HG03521 (cell line): ENCODE measurements around the gene FSCN2.
"Not testable (repeated sequence)": the region's sequence is repeated elsewhere in the genome, so short reads cannot be mapped to it uniquely, and the experiment has no call there.

ENCODE experiments used
- ATAC-seq: cut with Tn5 transposase; IDR thresholded peaks from one replicate; pipeline ENCODE4 v1.9.1; 2021; ENCODE audit warnings: mild to moderate bottlenecking, moderate library complexity; ENCODE audit not compliant: unreplicated experiment

FSCN2 gene

GRCh38 chr17:81524039-81524864, 3.9 kb upstream of the FSCN2 start:
- no peak for ATAC-seq

GRCh38 chr17:81524865-81525159, 3.4 kb upstream of the FSCN2 start:
- no peak for ATAC-seq

- ATAC-seq: no peak
These were observed 1.3 kb upstream of the FSCN2 start for GRCh38 chr17:81526662-81527571.

DNA sequence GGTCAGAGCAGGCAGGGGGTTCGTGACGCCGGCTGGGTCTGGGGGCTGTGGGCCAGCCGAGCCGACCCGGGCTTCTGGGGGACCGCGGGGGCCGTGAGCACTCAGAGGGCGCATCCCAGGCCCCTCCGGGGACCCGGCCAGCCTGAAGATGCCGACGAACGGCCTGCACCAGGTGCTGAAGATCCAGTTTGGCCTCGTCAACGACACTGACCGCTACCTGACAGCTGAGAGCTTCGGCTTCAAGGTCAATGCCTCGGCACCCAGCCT, 140 bp downstream of the FSCN2 start:
- ATAC-seq: no peak

- ATAC-seq: no peak
These were observed 667 bp downstream of the FSCN2 start for GRCh38 chr17:81528651-81529436.

DNA sequence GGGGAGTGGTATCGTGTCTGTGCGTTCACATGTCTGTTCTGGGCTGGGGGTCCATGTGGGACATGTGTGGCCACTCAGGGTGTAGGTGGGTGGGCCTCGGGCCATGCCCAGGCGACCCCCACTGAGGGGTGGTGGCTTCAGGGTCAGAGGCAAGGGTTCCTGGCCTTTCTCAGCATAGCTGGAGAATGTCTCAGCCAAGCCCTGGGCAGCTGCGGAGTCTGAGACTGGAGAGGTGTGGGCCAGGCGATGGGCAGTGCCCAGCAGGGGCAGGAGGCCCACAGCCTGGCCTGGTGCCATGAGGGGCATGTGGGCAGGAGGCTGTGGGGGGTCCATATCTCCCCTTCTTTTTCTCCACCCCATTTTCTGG, 1.2 kb downstream of the FSCN2 start:
- no peak for ATAC-seq

DNA sequence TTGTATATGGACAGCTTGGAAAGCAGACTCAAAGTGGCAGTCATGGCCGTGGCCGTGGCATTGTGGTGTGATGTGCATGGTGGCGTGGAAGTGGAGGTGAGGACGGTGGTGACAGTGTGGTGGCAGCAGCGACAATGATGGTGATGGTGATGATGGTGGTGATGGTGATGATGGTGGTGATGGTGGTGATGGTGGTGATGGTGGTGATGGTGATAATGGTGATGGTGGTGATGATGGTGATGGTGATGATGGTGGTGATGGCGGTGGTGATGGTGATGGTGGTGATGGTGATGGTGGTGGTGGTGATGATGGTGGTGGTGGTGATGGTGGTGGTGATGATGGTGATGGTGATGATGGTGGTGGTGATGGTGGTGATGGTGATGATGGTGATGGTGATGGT, 2.8 kb downstream of the FSCN2 start:
- ATAC-seq: not testable (repeated sequence)

DNA sequence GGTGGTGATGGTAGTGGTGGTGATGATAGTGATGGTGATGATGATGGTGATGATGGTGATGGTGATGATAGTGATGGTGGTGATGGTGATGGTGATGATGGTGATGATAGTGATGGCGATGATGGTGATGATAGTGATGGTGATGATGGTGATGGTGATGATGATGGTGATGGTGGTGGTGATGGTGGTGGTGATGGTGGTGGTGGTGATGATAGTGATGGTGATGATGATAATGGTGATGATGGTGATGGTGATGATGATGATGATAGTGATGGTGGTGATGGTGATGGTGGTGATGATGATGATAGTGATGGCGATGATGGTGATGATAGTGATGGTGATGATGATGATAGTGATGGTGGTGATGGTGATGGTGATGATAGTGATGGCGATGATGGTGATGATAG, 3.8 kb downstream of the FSCN2 start:
- not testable (repeated sequence) for ATAC-seq

DNA sequence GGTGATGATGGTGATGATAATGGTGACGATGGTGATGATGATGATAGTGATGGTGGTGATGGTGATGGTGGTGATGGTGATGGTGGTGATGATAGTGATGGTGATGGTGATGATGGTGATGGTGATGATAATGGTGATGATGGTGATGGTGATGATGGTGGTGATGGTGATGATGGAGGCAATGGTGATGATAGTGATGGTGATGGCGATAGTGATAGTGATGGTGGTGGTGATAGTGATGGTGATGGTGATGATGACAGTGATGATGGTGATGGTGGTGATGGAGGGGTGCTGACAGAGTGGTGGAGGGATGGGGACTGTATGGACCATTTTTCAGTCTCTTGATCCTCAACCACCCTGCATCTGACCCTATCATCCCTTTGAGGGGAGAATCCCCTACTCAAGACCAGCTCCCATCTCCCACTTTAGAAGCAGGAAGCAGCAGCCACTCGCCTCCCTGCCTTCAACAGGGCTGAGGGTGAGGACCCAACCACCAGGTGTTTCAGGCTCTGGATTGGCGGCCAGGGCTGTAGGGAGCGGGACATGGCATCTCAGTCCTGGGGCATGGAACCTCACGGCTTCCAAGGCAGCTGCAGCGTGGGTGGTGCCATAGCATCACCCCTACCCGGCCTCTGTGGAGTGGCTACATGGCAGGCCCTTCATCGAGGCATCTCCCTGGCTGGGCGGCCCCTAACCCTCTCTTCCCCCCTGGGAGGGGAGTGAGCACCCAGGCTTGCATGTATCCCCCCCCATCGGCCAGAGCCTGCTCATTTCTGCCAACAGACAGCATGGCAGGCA, 4.5 kb downstream of the FSCN2 start:
- no peak for ATAC-seq

GRCh38 chr17:81533339-81534141, 5.4 kb downstream of the FSCN2 start:
- ATAC-seq: no peak

DNA sequence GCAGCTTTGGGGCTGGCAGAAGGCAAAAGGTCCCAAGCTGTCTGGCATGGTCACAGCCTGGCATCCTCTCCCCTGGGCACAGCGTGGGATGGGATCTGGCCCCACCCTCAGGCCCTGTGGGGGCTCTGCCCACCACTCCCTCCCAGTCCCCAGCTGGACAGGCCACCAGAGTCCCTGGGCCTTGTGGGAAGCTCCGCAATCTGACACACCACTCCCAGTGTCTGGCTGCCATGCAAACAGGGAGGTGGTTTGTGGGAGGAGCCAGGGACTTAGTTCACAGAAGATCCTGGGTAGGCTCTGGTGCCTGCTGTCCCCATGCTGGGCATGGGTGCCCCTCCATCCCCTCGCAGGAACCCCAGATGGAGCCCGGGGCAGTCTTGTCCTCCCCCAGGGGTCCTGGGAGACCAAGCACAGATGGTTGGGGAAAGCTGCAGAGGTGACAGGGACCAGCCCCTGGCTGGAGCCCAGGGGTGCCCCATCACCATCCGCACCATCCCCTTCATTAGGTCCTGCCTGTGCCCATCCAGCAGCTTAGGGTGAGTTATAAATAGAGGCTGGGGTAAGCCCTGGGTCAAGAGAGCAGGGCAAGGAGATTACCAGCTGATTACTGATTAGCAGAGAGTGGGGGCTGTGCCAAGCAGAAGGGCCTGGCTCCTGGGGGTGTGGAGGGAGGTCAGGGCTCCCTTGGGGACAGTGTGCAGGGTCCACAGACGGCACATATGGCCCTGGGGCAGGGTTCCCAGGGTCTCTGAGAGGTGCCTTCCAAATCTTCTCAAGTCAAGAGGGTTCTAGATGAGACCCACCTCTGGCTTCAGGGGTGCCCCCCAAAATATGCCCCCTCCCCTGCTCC, 6.2 kb downstream of the FSCN2 start:
- ATAC-seq: no peak

DNA sequence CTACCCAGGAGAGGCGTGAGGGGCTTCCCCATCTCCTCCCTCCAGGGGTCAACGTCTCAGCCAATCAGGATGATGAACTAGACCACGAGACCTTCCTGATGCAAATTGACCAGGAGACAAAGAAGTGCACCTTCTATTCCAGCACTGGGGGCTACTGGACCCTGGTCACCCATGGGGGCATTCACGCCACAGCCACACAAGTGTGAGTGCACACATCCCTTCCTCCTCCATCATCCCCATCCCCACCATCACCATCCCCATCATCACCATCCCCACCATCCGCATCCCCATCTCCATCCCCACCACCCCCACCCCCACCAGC, 6.8 kb downstream of the FSCN2 start:
- ATAC-seq: no peak

DNA sequence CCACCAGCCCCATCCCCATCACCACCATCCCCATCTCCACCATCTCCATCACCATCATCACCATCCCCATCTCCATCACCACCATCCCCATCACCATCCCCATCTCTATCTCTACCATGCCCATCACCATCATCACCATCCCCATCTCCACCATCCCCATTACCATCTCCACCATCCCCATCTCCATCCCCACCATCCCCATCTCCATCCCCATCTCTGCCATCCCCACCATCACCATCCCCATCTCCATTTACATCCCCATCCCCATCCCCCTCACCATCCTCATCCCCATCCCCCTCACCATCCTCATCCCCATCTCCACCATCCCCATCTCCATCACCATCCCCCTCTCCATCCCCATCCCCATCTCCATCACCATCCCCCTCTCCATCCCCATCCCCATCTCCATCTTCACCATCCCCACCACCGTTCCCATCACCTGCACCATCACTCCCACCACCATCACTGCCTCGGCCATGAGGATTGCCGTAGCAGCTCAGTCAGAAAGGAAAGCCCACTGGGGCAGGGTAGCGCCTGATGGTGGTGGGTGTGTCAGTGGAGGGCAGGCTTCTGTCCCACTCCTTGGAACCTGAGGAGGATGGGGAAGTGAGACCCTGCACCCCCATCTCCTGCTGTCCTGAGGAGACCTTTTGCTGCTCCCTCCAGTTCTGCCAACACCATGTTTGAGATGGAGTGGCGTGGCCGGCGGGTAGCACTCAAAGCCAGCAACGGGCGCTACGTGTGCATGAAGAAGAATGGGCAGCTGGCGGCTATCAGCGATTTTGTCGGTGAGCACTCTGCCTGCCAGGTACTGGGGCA, 7.5 kb downstream of the FSCN2 start:
- no peak for ATAC-seq

GRCh38 chr17:81536299-81537290, 8.4 kb downstream of the FSCN2 start:
- ATAC-seq: no peak

GRCh38 chr17:81537343-81537855, 9.2 kb downstream of the FSCN2 start:
- ATAC-seq: no peak

GRCh38 chr17:81537856-81538555, 9.8 kb downstream of the FSCN2 start:
- ATAC-seq: no peak
